IPS-18c (cell line): ENCODE measurements around the gene CFAP46.

Experiments used
- H3K4me3 ChIP-seq: 2 replicates; pipeline ENCODE4 v1.7.0; 2013; ENCODE audit warnings: low read depth, mild to moderate bottlenecking, low read length, moderate library complexity; ENCODE audit not compliant: insufficient read depth
- H3K9me3 ChIP-seq: one replicate; pipeline ENCODE4 v1.6.1; 2013; ENCODE audit warnings: mild to moderate bottlenecking, low read length, moderate library complexity; ENCODE audit not compliant: control insufficient read depth, insufficient read depth

Gene CFAP46

GRCh38 chr10:132886211-132887099, 55.9 kb downstream of the CFAP46 start:
- Histone ChIP-seq H3K4me3 (no peak overlapping the region), H3K9me3 (no peaks in the 10 kb centered on the region)

- H3K9me3 ChIP-seq = no peaks in the 10 kb centered on the region
- no peak overlapping the region for H3K4me3 ChIP-seq
Observed at GRCh38 chr10:132885451-132886210, 56.7 kb downstream of the CFAP46 start.

- Histone ChIP-seq H3K9me3 (no peaks in the 10 kb centered on the region), H3K4me3 (no peak overlapping the region)
Observed at GRCh38 chr10:132884691-132885271, 57.6 kb downstream of the CFAP46 start.

- Histone ChIP-seq H3K9me3 (no peaks in the 10 kb centered on the region), H3K4me3 (no peak overlapping the region)
Observed at GRCh38 chr10:132884041-132884440, 58.3 kb downstream of the CFAP46 start.

- no peak overlapping the region for H3K4me3 ChIP-seq
Observed at GRCh38 chr10:132883391-132883881, 58.9 kb downstream of the CFAP46 start.

DNA sequence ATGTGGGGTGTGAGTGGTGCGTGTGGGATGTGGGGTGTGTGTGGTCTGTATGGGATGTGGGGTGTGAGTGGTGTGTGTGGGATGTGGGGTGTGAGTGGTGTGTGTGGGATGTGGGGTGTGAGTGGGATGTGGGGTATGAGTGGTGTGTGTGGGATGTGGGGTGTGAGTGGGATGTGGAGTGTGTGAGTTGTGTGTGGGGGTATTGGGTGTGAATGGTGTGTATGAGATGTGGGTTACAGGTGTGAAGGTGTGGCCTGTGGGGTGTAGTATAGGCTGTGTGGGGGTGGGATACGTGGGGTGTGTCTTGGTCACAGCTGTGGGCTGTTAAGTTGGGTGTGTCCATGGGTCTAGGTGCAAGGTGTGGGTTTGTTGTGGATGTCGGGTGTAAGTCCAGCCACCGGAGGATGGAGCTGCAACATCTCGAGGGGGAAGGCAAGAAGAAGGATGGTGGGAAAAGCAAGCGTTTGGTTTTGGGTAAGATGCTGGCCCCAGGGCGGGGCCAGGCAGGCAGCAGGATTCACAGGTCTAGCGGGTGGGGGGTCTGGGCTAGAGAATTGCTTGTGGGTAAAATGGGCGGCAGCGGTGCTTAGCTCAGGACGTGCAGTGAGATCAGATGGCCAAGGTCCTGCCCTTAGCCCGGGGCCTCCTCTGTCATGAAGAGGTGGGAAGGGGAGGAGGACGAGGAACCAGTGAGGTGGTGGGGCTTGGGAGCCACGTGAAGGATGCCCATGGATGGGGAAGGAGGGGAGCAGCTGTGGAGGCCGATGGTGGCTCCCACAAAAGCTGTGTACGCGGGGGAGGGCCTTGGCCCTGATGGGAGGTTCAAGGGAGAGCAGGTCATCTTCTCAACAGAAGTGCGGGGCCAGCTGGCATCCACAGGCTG, 60.1 kb downstream of the CFAP46 start:
- Histone ChIP-seq H3K4me3 (no peak overlapping the region), H3K9me3 (no peaks in the 10 kb centered on the region)

More at GRCh38 chr10:132883391-132883881, 58.9 kb downstream of the CFAP46 start:
- H3K9me3 ChIP-seq = no peaks in the 10 kb centered on the region

DNA sequence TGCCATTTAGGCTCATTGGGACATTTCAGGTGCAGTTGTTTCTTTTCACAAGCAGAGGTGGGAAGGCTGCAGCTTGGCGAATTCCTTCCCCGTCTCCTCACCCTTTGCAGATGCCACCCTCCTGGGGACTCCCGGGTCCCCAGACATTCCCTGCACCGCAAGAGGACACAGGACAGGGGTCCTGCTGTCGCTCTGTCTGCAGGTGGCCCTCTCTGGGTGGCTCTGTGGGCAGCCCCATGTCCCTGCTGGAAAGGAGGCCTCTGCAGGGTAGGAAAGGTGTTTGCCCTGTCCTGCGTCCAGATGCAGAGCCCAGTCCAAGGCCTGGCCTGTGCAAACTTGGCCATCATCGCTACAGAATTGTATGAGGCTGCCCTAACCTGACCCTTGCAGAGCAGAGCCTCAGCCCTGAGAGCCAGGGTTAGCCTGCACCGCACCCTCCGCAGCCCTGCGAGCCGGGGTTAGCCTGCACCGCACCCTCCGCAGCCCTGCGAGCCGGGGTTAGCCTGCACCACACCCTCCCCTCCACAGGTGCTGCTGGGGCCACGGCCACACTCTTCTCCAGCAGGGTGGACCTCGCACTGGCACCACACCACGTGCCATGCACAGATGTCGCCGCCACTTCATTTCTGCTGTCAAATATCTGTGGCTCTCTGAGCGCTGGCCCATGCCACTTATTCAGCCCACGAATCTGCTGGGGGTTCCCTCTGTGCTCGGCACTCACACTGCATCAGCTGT, 61.0 kb downstream of the CFAP46 start:
- H3K9me3 ChIP-seq = no peaks in the 10 kb centered on the region

DNA sequence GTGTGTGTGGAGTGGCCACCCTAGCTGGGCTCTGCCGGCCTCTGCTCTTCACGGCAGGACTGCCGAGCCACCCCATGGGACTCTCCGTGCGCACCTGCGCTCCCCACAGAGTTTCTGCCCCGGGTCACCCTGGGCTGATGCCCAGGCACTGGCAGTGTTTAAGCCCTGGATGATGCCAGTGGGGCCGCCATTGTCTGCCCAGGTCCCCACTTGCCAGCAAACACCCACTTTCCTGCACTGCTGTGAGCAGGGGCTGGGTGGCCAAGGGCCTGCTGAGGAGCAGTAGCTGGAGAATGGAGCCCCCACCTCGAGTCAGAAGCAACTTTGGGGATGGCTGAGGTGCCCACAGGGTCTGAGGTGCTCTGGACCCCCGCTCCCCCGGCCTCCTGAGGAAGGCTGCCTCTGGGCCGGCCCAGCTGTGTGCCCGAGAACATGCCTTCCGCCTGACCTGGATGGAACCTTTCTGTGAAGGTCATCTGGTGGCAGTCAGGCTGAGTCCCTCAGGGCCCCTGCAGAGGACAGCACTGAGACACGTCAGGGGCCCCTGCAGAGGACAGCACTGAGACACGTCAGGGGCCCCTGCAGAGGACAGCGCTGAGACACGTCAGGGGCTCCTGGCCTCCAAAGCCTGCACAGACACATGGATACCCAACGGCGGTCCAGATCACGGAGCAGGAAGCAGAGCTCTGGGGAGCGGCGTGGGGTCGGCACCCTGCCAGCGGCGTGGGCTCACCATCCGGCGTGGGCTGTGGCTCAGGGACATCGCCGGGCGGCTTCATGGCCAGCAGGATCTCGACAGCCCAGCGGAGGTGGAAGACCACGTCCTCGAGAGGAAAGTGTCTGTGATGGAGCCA, 62.0 kb downstream of the CFAP46 start:
- no peak overlapping the region for H3K4me3 ChIP-seq
- no peaks in the 10 kb centered on the region for H3K9me3 ChIP-seq

More for the DNA sequence above, 61.0 kb downstream of the CFAP46 start:
- H3K4me3 ChIP-seq = no peak overlapping the region

- no peak overlapping the region for H3K4me3 ChIP-seq
- H3K9me3 ChIP-seq = no peaks in the 10 kb centered on the region
Observed at GRCh38 chr10:132879408-132880127, 62.8 kb downstream of the CFAP46 start.

DNA sequence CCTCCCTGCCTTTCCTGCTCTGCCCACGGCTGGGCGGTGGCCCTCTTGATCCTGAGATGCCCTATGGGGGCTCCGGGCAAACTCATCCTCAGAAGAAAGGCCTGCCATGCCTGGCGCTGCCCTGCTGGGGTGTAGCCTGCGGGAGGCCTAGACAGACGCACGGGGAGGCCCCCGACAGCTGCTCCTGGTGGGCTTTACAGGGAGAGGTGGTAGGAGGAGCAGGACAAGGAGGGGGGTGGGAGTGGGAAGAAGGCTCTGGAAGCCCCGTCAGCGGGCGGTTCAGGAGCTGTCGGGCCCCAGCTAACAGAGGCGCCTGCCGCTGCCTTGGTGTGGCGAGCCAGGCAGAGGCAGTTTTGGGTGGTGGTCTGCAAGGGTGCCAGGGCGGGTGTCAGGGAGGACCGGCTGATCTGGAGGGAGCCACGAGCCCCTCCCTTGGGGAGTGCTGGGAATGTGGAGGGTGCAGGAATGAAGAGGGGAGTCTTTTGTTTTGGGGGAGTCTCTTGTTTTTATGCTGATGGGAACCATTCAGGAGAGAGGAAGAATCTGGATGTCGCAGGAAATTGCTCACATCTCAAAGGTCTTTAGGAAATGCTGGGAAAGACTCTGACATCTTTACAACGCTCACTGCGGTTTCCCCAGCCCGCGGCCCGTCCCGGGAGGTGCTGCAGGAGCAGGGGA, 63.5 kb downstream of the CFAP46 start:
- Histone ChIP-seq H3K4me3 (no peak overlapping the region), H3K9me3 (no peaks in the 10 kb centered on the region)

GRCh38 chr10:132878091-132878729, 64.2 kb downstream of the CFAP46 start:
- Histone ChIP-seq H3K4me3 (no peak overlapping the region), H3K9me3 (no peaks in the 10 kb centered on the region)

- Histone ChIP-seq H3K4me3 (no peak overlapping the region), H3K9me3 (no peaks in the 10 kb centered on the region)
Observed at GRCh38 chr10:132877473-132877872, 64.9 kb downstream of the CFAP46 start.

DNA sequence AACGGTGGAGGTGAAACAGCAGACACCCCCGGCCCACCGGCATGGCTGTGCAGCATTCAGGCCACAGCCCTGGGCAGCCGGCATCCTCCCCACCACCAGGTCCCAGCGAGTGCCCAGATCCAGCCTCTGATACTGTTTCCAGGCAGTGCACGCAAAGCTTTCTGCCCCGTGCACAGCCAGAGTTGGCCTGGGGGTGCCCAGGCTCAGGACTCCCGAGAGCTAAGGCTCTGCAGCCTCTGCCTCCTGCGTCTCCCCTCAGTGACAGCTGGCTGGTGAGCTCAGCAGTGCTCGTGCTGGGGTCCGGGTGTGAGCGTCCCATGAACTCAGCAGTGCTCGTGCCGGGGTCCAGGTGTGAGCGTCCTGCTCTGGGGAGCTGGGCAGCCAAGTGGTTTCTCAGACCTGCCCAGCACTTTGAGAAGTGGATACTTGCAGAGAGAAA, 65.4 kb downstream of the CFAP46 start:
- Histone ChIP-seq H3K9me3 (no peaks in the 10 kb centered on the region), H3K4me3 (no peak overlapping the region)
